ENCODE measurements around the gene UCHL5.

Gene UCHL5

GRCh38 chr1:192973988-192974387 lies 85.2 kb downstream of the UCHL5 start (continued):
- TF ChIP-seq ZNF449 (tag by site-specific recombination; IDR thresholded peaks at IDR 0.05): no peak
- no peak for TF ChIP-seq GLIS2 (tag by site-specific recombination; IDR thresholded peaks at IDR 0.05)
- no peak for TF ChIP-seq SCRT1 (tag by site-specific recombination; IDR thresholded peaks at IDR 0.05; ENCODE audit: borderline replicate concordance)
- TF ChIP-seq PRDM4 (tag by site-specific recombination; IDR thresholded peaks at IDR 0.05): no peak
- TF ChIP-seq ATF2 (tag by site-specific recombination; IDR thresholded peaks at IDR 0.05; ENCODE audit: low read depth): no peak
- TF ChIP-seq ZNF513 (tag by site-specific recombination; IDR thresholded peaks at IDR 0.05): no peak
- TF ChIP-seq ZNF211 (tag by site-specific recombination; IDR thresholded peaks at IDR 0.05; ENCODE audit: low read depth): no peak

GRCh38 chr1:192973202-192973601 lies 86.0 kb downstream of the UCHL5 start:
- POLR2A ChIA-PET: no interaction called here
- no peaks in the 10 kb centered on the region for H3K9me3 ChIP-seq (ENCODE audit: control insufficient read depth, insufficient read depth, low read depth, low read length)
- H3K4me3 ChIP-seq (ENCODE audit: low read depth, low read length): no peak overlapping the region
- H3K36me3 ChIP-seq (ENCODE audit: control insufficient read depth in 2 of 2, insufficient read depth in 1 of 2, low read length in 2 of 2): no peaks in the 10 kb centered on the region
- CTCF ChIA-PET: interaction anchor here (0.6 kb wide), 1 partner anchor 10 kb away, joined by 3 read pairs; no protein-coding TSS in a partner anchor
- no peaks in the 10 kb centered on the region for H3K4me1 ChIP-seq (ENCODE audit: control insufficient read depth, insufficient read depth, low read length)
- H3K27ac ChIP-seq (ENCODE audit: extremely low read depth, low read depth, low read length): no peak overlapping the region
- TF ChIP-seq ZNF501 (tag by site-specific recombination; IDR thresholded peaks at IDR 0.05): no peak
- peak; percentile 23 for TF ChIP-seq PRDM6 (tag by site-specific recombination; IDR thresholded peaks at IDR 0.05)
- TF ChIP-seq BCL6B (tag by site-specific recombination; IDR thresholded peaks at IDR 0.05): 0 out of 2 replicates have a peak, but pooled peaks have one; percentile 42

- no peak overlapping the region for H3K4me3 ChIP-seq (ENCODE audit: low read depth, low read length)
- no peaks in the 10 kb centered on the region for H3K36me3 ChIP-seq (ENCODE audit: control insufficient read depth in 2 of 2, insufficient read depth in 1 of 2, low read length in 2 of 2)
- no peaks in the 10 kb centered on the region for H3K9me3 ChIP-seq (ENCODE audit: control insufficient read depth, insufficient read depth, low read depth, low read length)
- ChIA-PET CTCF (no interaction called here), POLR2A (no interaction called here)
- H3K27ac ChIP-seq (ENCODE audit: extremely low read depth, low read depth, low read length): no peak overlapping the region
- no peaks in the 10 kb centered on the region for H3K4me1 ChIP-seq (ENCODE audit: control insufficient read depth, insufficient read depth, low read length)
- TF ChIP-seq ZNF324 (tag by site-specific recombination; IDR thresholded peaks at IDR 0.05) (no peak), SP7 (tag by site-specific recombination; IDR thresholded peaks at IDR 0.05) (no peak), ZNF585B (tag by site-specific recombination; IDR thresholded peaks at IDR 0.05) (no peak), ZBTB21 (tag by site-specific recombination; IDR thresholded peaks at IDR 0.05) (no peak), ZNF302 (tag by site-specific recombination; IDR thresholded peaks at IDR 0.05; ENCODE audit: low read depth) (no peak), REPIN1 (tag by site-specific recombination; IDR thresholded peaks at IDR 0.05; ENCODE audit: low read depth) (no peak), ZNF76 (tag by site-specific recombination; IDR thresholded peaks at IDR 0.05; ENCODE audit: borderline replicate concordance, low read depth) (no peak), ZNF521 (tag by site-specific recombination; IDR thresholded peaks at IDR 0.05) (no peak), ELK4 (IDR thresholded peaks at IDR 0.05; ENCODE audit: borderline replicate concordance, low read depth, low read length) (no peak), ZNF776 (tag by site-specific recombination; IDR thresholded peaks at IDR 0.05; ENCODE audit: borderline replicate concordance) (no peak), ZNF580 (tag by site-specific recombination; IDR thresholded peaks at IDR 0.05) (no peak), ZBTB48 (tag by site-specific recombination; IDR thresholded peaks at IDR 0.05) (no peak)
These were observed 90.1 kb downstream of the UCHL5 start for GRCh38 chr1:192969091-192969490.
